Vagina (tissue), 2 donors: ENCODE results near the gene CPHXL. TPM values are rescaled to one million over a fixed set of nuclear protein-coding genes. Genes with fewer than 3 reads are reported as not detected.

Experiments
- DNase-seq, 2 donors: peaks; one replicate each; pipeline ENCODE4 v3.0.0-alpha.2; 2017; ENCODE audit errors: extremely low spot score in 2 of 2
- H3K27ac ChIP-seq: fragments of 200-600 bp; sonication (generic); one replicate; pipeline ENCODE4 v1.5.1; 2019
- H3K27me3 ChIP-seq: fragments of 200-600 bp; sonication (generic); one replicate; pipeline ENCODE4 v1.5.1; 2019
- H3K36me3 ChIP-seq, 2 donors: fragments of 200-600 bp; sonication (generic); one replicate each; pipeline ENCODE4 v1.5.1; 2017 to 2019
- H3K4me1 ChIP-seq: fragments of 200-600 bp; sonication (generic); one replicate; pipeline ENCODE4 v1.5.1; 2019
- H3K4me3 ChIP-seq, 2 donors: fragments of 200-600 bp; sonication (generic); 1 replicate in 1 of 2; 2 replicates in 1 of 2; pipeline ENCODE4 v1.5.1; 2016 to 2019
- H3K9me3 ChIP-seq: fragments of 200-600 bp; sonication (generic); one replicate; pipeline ENCODE4 v1.5.1; 2019
- CTCF ChIP-seq, 3 experiments: fragments of 450-650 bp in 2 of 3; fragments of 200-600 bp in 1 of 3; sonication (generic) in 1 of 3; IDR thresholded peaks; one replicate each; pipeline ENCODE4 v1.5.1; 2017 to 2019; ENCODE audit warnings: antibody characterized with exemption in 3 of 3, mild to moderate bottlenecking in 2 of 3, moderate library complexity in 2 of 3
- POLR2A ChIP-seq, 2 donors: fragments of 450-650 bp; IDR thresholded peaks; one replicate each; pipeline ENCODE4 v1.6.1; 2017; ENCODE audit warnings: antibody characterized with exemption in 2 of 2, mild to moderate bottlenecking in 2 of 2, moderate library complexity in 2 of 2
- POLR2AphosphoS5 ChIP-seq, 2 donors: sonication (generic); formaldehyde crosslinking; IDR thresholded peaks; one replicate each; pipeline ENCODE4 v1.9.0; 2017; ENCODE audit warnings: antibody characterized with exemption in 2 of 2, mild to moderate bottlenecking in 2 of 2, low read depth in 1 of 2; ENCODE audit not compliant: insufficient read depth in 1 of 2
- intact Hi-C: fragments of 100-400 bp; cut with DNase I; formaldehyde crosslinking; loops from one replicate; pipeline ENCODE4 v1.15.1; 2023
- small RNA-seq: library from RNA; depleted of rRNA; stranded (forward); fragments of <200 nt; gene quantifications from one replicate; pipeline ENCODE3, GENCODE V24; 2016
- total RNA-seq: library from RNA; depleted of rRNA; stranded (reverse); fragments of >200 nt; gene quantifications from one replicate; pipeline ENCODE4 v1.2.3, GENCODE V29; 2016

The CPHXL gene
- total RNA-seq, 1 donor from 2014 or later, result not detected

DNA sequence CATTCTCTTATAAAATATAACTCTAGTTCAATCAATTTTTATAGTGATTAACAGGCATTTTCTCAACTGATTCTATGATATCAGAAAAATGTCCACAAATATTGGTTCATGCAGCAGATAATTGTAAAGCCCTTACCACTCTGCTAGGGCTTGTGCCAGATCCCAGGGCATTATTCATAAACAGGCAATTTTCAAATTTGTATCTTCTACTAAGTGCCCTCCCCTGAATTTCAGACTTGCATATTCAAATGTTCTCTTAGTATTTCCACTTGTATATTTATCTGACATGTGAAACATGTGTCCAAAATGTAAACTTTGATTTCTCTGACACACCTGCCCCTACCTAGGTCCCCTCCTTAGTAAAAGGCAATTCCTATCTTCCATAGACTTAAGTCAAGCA lies 58.8 kb downstream of the CPHXL start:
- H3K9me3 ChIP-seq, result no peaks in the 10 kb centered on the region
- no peak for DNase-seq
- H3K27me3 ChIP-seq, result no peaks in the 10 kb centered on the region
- TF ChIP-seq POLR2AphosphoS5 (IDR thresholded peaks at IDR 0.05; ENCODE audit: insufficient read depth in 1 of 2, low read depth in 1 of 2), result no peak
- TF ChIP-seq POLR2A (IDR thresholded peaks at IDR 0.05), result no peak
- TF ChIP-seq CTCF (IDR thresholded peaks at IDR 0.05), result no peak
- intact Hi-C loops, result no loop called here
- no peak overlapping the region for H3K4me3 ChIP-seq
- H3K36me3 ChIP-seq, result no peaks in the 10 kb centered on the region
- H3K27ac ChIP-seq, result no peak overlapping the region
- H3K4me1 ChIP-seq, result no peaks in the 10 kb centered on the region

Small RNA genes within 50 kb of the gene (small RNA-seq; reads per million reads assigned to genes)
- gene RN7SL520P, result not detected

Other genes with a start within 250 kb of the CPHXL start
- 0.25 TPM for gene CHST6, start 231.0 kb downstream of the CPHXL start, total RNA-seq
- not detected for gene CHST5, start 190.4 kb downstream of the CPHXL start, total RNA-seq
- gene TMEM231, start 170.2 kb downstream of the CPHXL start, total RNA-seq, result 6.9 TPM
- 86.4 TPM for gene GABARAPL2, start 160.1 kb downstream of the CPHXL start, total RNA-seq
- gene ADAT1, start 103.2 kb downstream of the CPHXL start, total RNA-seq, result 44.4 TPM
- gene KARS1, start 78.8 kb downstream of the CPHXL start, total RNA-seq, result 82.0 TPM
- 65.1 TPM for gene TERF2IP, start 78.7 kb downstream of the CPHXL start, total RNA-seq
- gene CPHXL2, start 49.5 kb downstream of the CPHXL start, total RNA-seq, result not detected
- not detected for gene DUXB, start 25.0 kb downstream of the CPHXL start, total RNA-seq